HCT116 (cell line): ENCODE results near the gene ALLC. TPM values are rescaled to one million over a fixed set of nuclear protein-coding genes. Genes with fewer than 3 reads are reported as not detected.
"Not testable (repeated sequence)": the region's sequence is repeated elsewhere in the genome, so short reads cannot be mapped to it uniquely, and the experiment has no call there.

Experiments used
- ATAC-seq: fragments of 200-7000 bp; cut with Tn5 transposase; 2 replicates; pipeline ENCODE4 v1.9.1; 2020; ENCODE audit warnings: mild to moderate bottlenecking, moderate library complexity
- BruUV-seq: library from RNA; stranded (reverse); fragments of 400-500 nt; replicated peaks from 2 replicates; lab custom pipeline; 2021; lab: Mats Ljungman, UMichigan
- CTCF ChIA-PET: fragments of 300-600 bp; sonication (Branson Sonifier 250); formaldehyde crosslinking; loops from one replicate; lab custom pipeline; 2021; ENCODE audit warnings: antibody characterized with exemption; lab: Charles Lee
- POLR2A ChIA-PET: fragments of 300-600, 350-600 bp; sonication (Branson Sonifier 250); formaldehyde crosslinking; loops from one replicate; lab custom pipeline; 2021; ENCODE audit warnings: antibody characterized with exemption; lab: Charles Lee
- RAD21 ChIA-PET, 2 experiments: fragments of 300-600 bp; sonication (Branson Sonifier 250); formaldehyde crosslinking; loops; one replicate each; lab custom pipeline; 2023; ENCODE audit warnings: low total read pairs in 2 of 2; ENCODE audit not compliant: uncharacterized antibody in 2 of 2, unreplicated experiment in 2 of 2, low non-redundant PET in 1 of 2; lab: Charles Lee
- DNase-seq: peaks from one replicate; pipeline ENCODE4 v3.0.0-alpha.2; 2010; ENCODE audit warnings: low read depth, low spot score
- H2AFZ ChIP-seq: fragments of 200-600 bp; shearing (Covaris generic), sonication (generic); 2 replicates; pipeline ENCODE4 v1.6.1; 2017; ENCODE audit warnings: low read depth, mixed run types, mixed read lengths, antibody characterized with exemption, low read length; ENCODE audit not compliant: poor library complexity, severe bottlenecking
- H3K27ac ChIP-seq: 2 replicates; pipeline ENCODE4 v1.5.1; 2012; ENCODE audit warnings: low read depth, low read length
- H3K27me3 ChIP-seq: fragments of 200-600 bp; sonication (generic); 2 replicates; pipeline ENCODE4 v1.6.1; 2016; ENCODE audit warnings: mixed run types, low read length, mixed read lengths; ENCODE audit not compliant: insufficient read depth
- H3K36me3 ChIP-seq, 2 experiments: fragments of 200-500 bp in 1 of 2; fragments of 200-600 bp in 1 of 2; sonication (Bioruptor generic) in 1 of 2; sonication (generic) in 1 of 2; 2 replicates each; pipeline versions ENCODE4 v1.5.1 to v1.6.1; 2014 to 2016; ENCODE audit warnings: low read length in 2 of 2, inconsistent platforms in 1 of 2, mixed read lengths in 1 of 2, mixed run types in 1 of 2; ENCODE audit not compliant: insufficient read depth in 2 of 2, control insufficient read depth in 1 of 2
- H3K4me1 ChIP-seq, 2 experiments: fragments of 200-600 bp in 1 of 2; sonication (generic) in 1 of 2; 2 replicates each; pipeline versions ENCODE4 v1.5.1 to v1.6.1; 2012 to 2017; ENCODE audit warnings: low read length in 2 of 2, inconsistent platforms in 1 of 2, mild to moderate bottlenecking in 1 of 2, mixed read lengths in 1 of 2, mixed run types in 1 of 2, moderate library complexity in 1 of 2; ENCODE audit not compliant: insufficient read depth in 2 of 2, control insufficient read depth in 1 of 2
- H3K4me2 ChIP-seq: fragments of 200-600 bp; sonication (generic); 2 replicates; pipeline ENCODE4 v1.6.1; 2017; ENCODE audit warnings: mixed run types, low read length, mixed read lengths
- H3K4me3 ChIP-seq, 2 experiments: fragments of 200-600 bp in 1 of 2; sonication (generic) in 1 of 2; replicated peaks in 1 of 2; 2 replicates each; pipeline ENCODE4 v1.5.1; 2011 to 2016; ENCODE audit warnings: low read length in 2 of 2, control low read depth in 1 of 2, low read depth in 1 of 2, mild to moderate bottlenecking in 1 of 2, mixed read lengths in 1 of 2, mixed run types in 1 of 2
- H3K79me2 ChIP-seq: fragments of 200-600 bp; sonication (generic); 2 replicates; pipeline ENCODE4 v1.6.1; 2017; ENCODE audit warnings: mild to moderate bottlenecking, mixed run types, low read length, moderate library complexity, mixed read lengths; ENCODE audit not compliant: insufficient read depth
- H3K9ac ChIP-seq: fragments of 200-600 bp; sonication (generic); 2 replicates; pipeline ENCODE4 v1.6.1; 2016; ENCODE audit warnings: low read length, mixed read lengths
- H3K9me2 ChIP-seq: fragments of 200-600 bp; sonication (generic), shearing (Covaris generic); 2 replicates; pipeline ENCODE4 v1.6.1; 2017; ENCODE audit warnings: mixed run types, mild to moderate bottlenecking, moderate library complexity; ENCODE audit not compliant: insufficient read depth
- H3K9me3 ChIP-seq, 2 experiments: fragments of 200-500 bp in 1 of 2; fragments of 200-600 bp in 1 of 2; sonication (Bioruptor generic) in 1 of 2; sonication (generic) in 1 of 2; 2 replicates each; pipeline ENCODE4 v1.6.1; 2014 to 2017; ENCODE audit warnings: low read length in 2 of 2, mixed read lengths in 2 of 2, inconsistent platforms in 1 of 2, low read depth in 1 of 2, mild to moderate bottlenecking in 1 of 2, mixed run types in 1 of 2, moderate library complexity in 1 of 2; ENCODE audit not compliant: control insufficient read depth in 1 of 2, insufficient read depth in 1 of 2
- H4K20me1 ChIP-seq: fragments of 200-600 bp; sonication (generic), shearing (Covaris generic); 2 replicates; pipeline ENCODE4 v1.6.1; 2017; ENCODE audit warnings: mixed run types, mild to moderate bottlenecking, moderate library complexity; ENCODE audit not compliant: insufficient read depth
- intact Hi-C: fragments of 100-400 bp; cut with micrococcal nuclease; formaldehyde crosslinking; loops from 2 replicates; pipeline ENCODE4 v1.10.0; 2022
- total RNA-seq: library from RNA; stranded (reverse); gene quantifications from one replicate; pipeline ENCODE4 v1.2.1, GENCODE V29; 2021; ENCODE audit not compliant: unreplicated experiment

The ALLC gene
- total RNA-seq, 1 experiment from 2014 or later = not detected

- H2AFZ ChIP-seq, H3K9me2 ChIP-seq, H3K27me3 ChIP-seq, RAD21 ChIA-PET, H3K9ac ChIP-seq, H3K9me3 ChIP-seq, H3K36me3 ChIP-seq, H3K79me2 ChIP-seq, DNase-seq, H3K4me1 ChIP-seq, CTCF ChIA-PET, POLR2A ChIA-PET, BruUV-seq, H3K27ac ChIP-seq, H4K20me1 ChIP-seq, H3K4me3 ChIP-seq, ATAC-seq, H3K4me2 ChIP-seq, intact Hi-C loops: not testable (repeated sequence)
These were observed 43.3 kb upstream of the ALLC start for GRCh38 chr2:3614743-3615142.

GRCh38 chr2:3615541-3616200, 42.3 kb upstream of the ALLC start:
- BruUV-seq, H3K9me2 ChIP-seq, H4K20me1 ChIP-seq, H3K9me3 ChIP-seq, H3K4me1 ChIP-seq, H3K4me3 ChIP-seq, POLR2A ChIA-PET, H3K36me3 ChIP-seq, H2AFZ ChIP-seq, CTCF ChIA-PET, H3K79me2 ChIP-seq, H3K27me3 ChIP-seq, H3K27ac ChIP-seq, RAD21 ChIA-PET, ATAC-seq, intact Hi-C loops, H3K4me2 ChIP-seq, H3K9ac ChIP-seq, DNase-seq: not testable (repeated sequence)

- H3K79me2 ChIP-seq, ATAC-seq, H3K9ac ChIP-seq, H2AFZ ChIP-seq, intact Hi-C loops, DNase-seq, H4K20me1 ChIP-seq, H3K4me2 ChIP-seq, POLR2A ChIA-PET, H3K4me3 ChIP-seq, H3K36me3 ChIP-seq, H3K4me1 ChIP-seq, CTCF ChIA-PET, BruUV-seq, H3K9me3 ChIP-seq, H3K9me2 ChIP-seq, H3K27me3 ChIP-seq, RAD21 ChIA-PET, H3K27ac ChIP-seq: not testable (repeated sequence)
These were observed 41.4 kb upstream of the ALLC start for GRCh38 chr2:3616435-3617197.
